ENCODE measurements around the gene MPV17. TPM values are rescaled to one million over a fixed set of nuclear protein-coding genes. Genes with fewer than 3 reads are reported as not detected.

MPV17 gene
- total and polyA plus RNA-seq, 9 of the 15 experiments (the other 6 are each of a cell fraction or from before 2014, with no cell fraction given), result 54.7 to 140 (median 70.2) TPM

DNA sequence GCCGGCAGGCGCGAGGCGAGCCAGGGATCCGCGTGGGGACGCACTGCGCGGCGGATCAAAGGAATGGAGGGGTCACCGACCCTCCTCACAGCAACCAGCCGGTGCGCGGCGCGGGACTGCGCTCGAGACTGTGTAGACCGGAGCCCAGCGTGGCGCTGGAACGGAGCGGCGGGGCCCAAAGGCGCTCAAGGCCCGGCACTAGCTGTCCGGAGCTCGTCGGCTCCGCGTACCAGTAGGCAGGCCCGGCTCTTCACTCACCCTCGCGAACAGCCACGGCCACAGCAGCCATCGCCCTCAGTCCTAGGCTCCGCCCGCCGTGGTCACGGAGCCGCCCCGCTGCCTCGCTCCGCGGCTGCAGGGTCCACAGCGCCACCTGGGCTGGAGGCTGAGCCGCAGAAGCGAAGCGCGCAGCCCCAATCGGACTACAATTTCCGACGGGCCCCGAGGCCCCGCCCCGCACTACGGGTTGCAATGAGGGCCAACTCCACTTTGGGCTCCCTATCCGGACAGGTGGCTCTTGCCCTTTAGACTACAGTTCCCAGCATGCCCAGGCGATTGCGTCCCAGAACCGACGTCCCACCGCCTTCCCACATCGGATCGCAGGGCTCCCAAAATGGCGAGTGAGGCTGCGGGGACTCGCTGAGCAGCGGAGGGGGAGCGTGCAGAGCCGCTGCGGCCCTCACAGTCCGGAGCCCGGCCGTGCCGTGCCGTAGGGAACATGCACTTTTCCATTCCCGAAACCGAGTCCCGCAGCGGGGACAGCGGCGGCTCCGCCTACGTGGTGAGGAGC lies 47.3 kb upstream of the MPV17 start, which contains the start of the genes EIF2B4 and SNX17 (continued):
- TF ChIP-seq, protein P1, sequence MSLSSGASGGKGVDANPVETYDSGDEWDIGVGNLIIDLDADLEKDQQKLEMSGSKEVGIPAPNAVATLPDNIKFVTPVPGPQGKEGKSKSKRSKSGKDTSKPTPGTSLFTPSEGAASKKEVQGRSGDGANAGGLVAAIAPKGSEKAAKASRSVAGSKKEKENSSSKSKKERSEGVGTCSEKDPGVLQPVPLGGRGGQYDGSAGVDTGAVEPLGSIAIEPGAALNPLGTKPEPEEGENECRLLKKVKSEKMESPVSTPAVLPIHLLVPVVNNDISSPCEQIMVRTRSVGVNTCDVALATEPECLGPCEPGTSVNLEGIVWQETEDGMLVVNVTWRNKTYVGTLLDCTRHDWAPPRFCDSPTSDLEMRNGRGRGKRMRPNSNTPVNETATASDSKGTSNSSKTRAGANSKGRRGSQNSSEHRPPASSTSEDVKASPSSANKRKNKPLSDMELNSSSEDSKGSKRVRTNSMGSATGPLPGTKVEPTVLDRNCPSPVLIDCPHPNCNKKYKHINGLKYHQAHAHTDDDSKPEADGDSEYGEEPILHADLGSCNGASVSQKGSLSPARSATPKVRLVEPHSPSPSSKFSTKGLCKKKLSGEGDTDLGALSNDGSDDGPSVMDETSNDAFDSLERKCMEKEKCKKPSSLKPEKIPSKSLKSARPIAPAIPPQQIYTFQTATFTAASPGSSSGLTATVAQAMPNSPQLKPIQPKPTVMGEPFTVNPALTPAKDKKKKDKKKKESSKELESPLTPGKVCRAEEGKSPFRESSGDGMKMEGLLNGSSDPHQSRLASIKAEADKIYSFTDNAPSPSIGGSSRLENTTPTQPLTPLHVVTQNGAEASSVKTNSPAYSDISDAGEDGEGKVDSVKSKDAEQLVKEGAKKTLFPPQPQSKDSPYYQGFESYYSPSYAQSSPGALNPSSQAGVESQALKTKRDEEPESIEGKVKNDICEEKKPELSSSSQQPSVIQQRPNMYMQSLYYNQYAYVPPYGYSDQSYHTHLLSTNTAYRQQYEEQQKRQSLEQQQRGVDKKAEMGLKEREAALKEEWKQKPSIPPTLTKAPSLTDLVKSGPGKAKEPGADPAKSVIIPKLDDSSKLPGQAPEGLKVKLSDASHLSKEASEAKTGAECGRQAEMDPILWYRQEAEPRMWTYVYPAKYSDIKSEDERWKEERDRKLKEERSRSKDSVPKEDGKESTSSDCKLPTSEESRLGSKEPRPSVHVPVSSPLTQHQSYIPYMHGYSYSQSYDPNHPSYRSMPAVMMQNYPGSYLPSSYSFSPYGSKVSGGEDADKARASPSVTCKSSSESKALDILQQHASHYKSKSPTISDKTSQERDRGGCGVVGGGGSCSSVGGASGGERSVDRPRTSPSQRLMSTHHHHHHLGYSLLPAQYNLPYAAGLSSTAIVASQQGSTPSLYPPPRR (CRISPR knock-in tag; IDR thresholded peaks at IDR 0.05; ENCODE audit: borderline replicate concordance), result peak; percentile 62; the same call in 1 of the 2 replicates
- TF ChIP-seq FOSL1 (tag; conservative IDR thresholded peaks at IDR 0.05) (peak; percentile 63), RBM25 (IDR thresholded peaks at IDR 0.05; ENCODE audit: low read depth, low read length, severe bottlenecking) (no peak), AFF1 (IDR thresholded peaks at IDR 0.05; ENCODE audit: low read depth in 1 of 2, partially characterized antibody in 2 of 2) (peak in 1 of 2 experiments; percentile 94), EWSR1 (IDR thresholded peaks at IDR 0.05; ENCODE audit: borderline replicate concordance, low read depth, partially characterized antibody) (no peak), MXI1 (IDR thresholded peaks at IDR 0.05; ENCODE audit: low read depth, low read length) (peak; percentile 75), ZBTB17 (CRISPR knock-in tag; IDR thresholded peaks at IDR 0.05) (peak; percentile 38; the same call in 1 of the 2 replicates), POLR2AphosphoS5 (IDR thresholded peaks at IDR 0.05; ENCODE audit: control insufficient read depth, insufficient read depth, low read depth, low read length) (peak; percentile 60), NONO (IDR thresholded peaks at IDR 0.05; ENCODE audit: low read depth in 2 of 2, low read length in 1 of 2) (peak; percentile 34 to 80; a peak in 1 of 4 replicates), ZBTB7A (IDR thresholded peaks at IDR 0.05; ENCODE audit: borderline replicate concordance, control insufficient read depth, low read depth, low read length) (peak; percentile 72; the same call in 1 of the 2 replicates), ZNF586 (CRISPR knock-in tag; conservative IDR thresholded peaks at IDR 0.05) (no peak), NR1H2 (CRISPR knock-in tag; IDR thresholded peaks at IDR 0.05) (peak; percentile 96)
- TF ChIP-seq, protein P2, sequence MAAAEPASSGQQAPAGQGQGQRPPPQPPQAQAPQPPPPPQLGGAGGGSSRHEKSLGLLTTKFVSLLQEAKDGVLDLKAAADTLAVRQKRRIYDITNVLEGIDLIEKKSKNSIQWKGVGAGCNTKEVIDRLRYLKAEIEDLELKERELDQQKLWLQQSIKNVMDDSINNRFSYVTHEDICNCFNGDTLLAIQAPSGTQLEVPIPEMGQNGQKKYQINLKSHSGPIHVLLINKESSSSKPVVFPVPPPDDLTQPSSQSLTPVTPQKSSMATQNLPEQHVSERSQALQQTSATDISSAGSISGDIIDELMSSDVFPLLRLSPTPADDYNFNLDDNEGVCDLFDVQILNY (CRISPR knock-in tag; IDR thresholded peaks at IDR 0.05), result peak; percentile 91; the same call in 1 of the 2 replicates
- TF ChIP-seq, protein P3, sequence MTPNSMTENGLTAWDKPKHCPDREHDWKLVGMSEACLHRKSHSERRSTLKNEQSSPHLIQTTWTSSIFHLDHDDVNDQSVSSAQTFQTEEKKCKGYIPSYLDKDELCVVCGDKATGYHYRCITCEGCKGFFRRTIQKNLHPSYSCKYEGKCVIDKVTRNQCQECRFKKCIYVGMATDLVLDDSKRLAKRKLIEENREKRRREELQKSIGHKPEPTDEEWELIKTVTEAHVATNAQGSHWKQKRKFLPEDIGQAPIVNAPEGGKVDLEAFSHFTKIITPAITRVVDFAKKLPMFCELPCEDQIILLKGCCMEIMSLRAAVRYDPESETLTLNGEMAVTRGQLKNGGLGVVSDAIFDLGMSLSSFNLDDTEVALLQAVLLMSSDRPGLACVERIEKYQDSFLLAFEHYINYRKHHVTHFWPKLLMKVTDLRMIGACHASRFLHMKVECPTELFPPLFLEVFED (CRISPR knock-in tag; conservative IDR thresholded peaks at IDR 0.05), result no peak

All from K562 (cell line).